Measurements from ENCODE around the gene HAPLN3. TPM values are rescaled to one million over a fixed set of nuclear protein-coding genes. Genes with fewer than 3 reads are reported as not detected.
A peak's percentile ranks its signal among the peaks of the same experiment; 100 is the strongest.

Gene HAPLN3
- total RNA-seq, 1 experiment from 2014 or later: 42.4 TPM

GRCh38 chr15:88887068-88887580 is 8.2 kb downstream of the HAPLN3 start:
- Mint-ChIP-seq H3K27ac (peak overlapping the region; percentile 19 to 83 (median 81); a peak in 4 of 7 replicates), H3K4me1 (peaks cover 12 to 15% of the 10 kb centered on the region in 2 experiments), H3K9me3 (no peaks in the 10 kb centered on the region), H3K27me3 (ENCODE audit: low read depth) (no peaks in the 10 kb centered on the region), H3K4me3 (no peak overlapping the region), H3K36me3 (ENCODE audit: insufficient read depth in 1 of 3, low read depth in 3 of 3) (peaks cover 5 to 80% (median 34%) of the 10 kb centered on the region in 3 experiments; a peak in 6 of 7 replicates)
- Histone ChIP-seq H3K4me2 (ENCODE audit: insufficient read depth, insufficient read length, low read length) (no peak overlapping the region), H2BK20ac (ENCODE audit: low read depth, low read length, poor library complexity, severe bottlenecking) (no peak overlapping the region), H2BK15ac (ENCODE audit: low read depth, low read length) (no peak overlapping the region), H3K79me1 (ENCODE audit: insufficient read depth, low read depth, low read length, poor library complexity, severe bottlenecking) (no peaks in the 10 kb centered on the region), H4K5ac (ENCODE audit: insufficient read length, low read depth, low read length) (no peak overlapping the region), H3K79me2 (ENCODE audit: insufficient read depth, low read length) (no peaks in the 10 kb centered on the region), H3K9me3 (ENCODE audit: control insufficient read depth, low read depth, low read length) (no peaks in the 10 kb centered on the region), H2BK12ac (ENCODE audit: insufficient read length, low read depth, low read length) (no peak overlapping the region), H2BK5ac (ENCODE audit: insufficient read length, low read length) (no peak overlapping the region), H3K4ac (ENCODE audit: low read depth, low read length) (no peak overlapping the region), H2AFZ (ENCODE audit: low read length) (no peak overlapping the region), H3K14ac (ENCODE audit: insufficient read depth, low read length) (no peak overlapping the region), H4K8ac (replicated peaks; ENCODE audit: insufficient read length, low read depth, low read length) (no peak overlapping the region), H3K27me3 (ENCODE audit: insufficient read depth, low read length) (no peaks in the 10 kb centered on the region), H3K56ac (ENCODE audit: insufficient read length, low read depth, low read length) (no peak overlapping the region), H3K18ac (ENCODE audit: insufficient read length, low read depth, low read length) (no peak overlapping the region), H3K4me1 (ENCODE audit: insufficient read depth, low read length) (no peaks in the 10 kb centered on the region), H2AK5ac (ENCODE audit: insufficient read length, low read length) (no peak overlapping the region), H2BK120ac (ENCODE audit: low read depth, low read length, poor library complexity, severe bottlenecking) (no peak overlapping the region), H3K27ac (ENCODE audit: insufficient read length, low read depth, low read length) (no peak overlapping the region), H3T11ph (ENCODE audit: low read length) (no peak overlapping the region), H3K23ac (ENCODE audit: insufficient read length, low read depth, low read length) (no peak overlapping the region), H4K20me1 (ENCODE audit: control insufficient read depth, insufficient read depth, insufficient read length) (no peaks in the 10 kb centered on the region), H3K23me2 (ENCODE audit: insufficient read length, low read depth, low read length, poor library complexity, severe bottlenecking) (no peaks in the 10 kb centered on the region), H3K9ac (ENCODE audit: extremely low read depth, insufficient read length, low read length) (no peak overlapping the region), H4K91ac (ENCODE audit: insufficient read length, low read depth, low read length) (no peak overlapping the region)
- DNase-seq: no peak
- no peak for TF ChIP-seq CTCF (conservative IDR thresholded peaks at IDR 0.05)
- WGBS (ENCODE audit: extremely low coverage, insufficient read length, low lambda C conversion rate): no CpG with 5 or more reads among the region's 18 CpGs
